OCI-LY3 (cell line): ENCODE measurements around the gene PCMTD2.

Experiments
- EZH2phosphoT487 ChIP-seq: fragments of 200-600 bp; shearing (Covaris generic); IDR thresholded peaks from 2 replicates; pipeline ENCODE4 v1.6.1; 2018; ENCODE audit warnings: antibody characterized with exemption, mixed run types, low read depth
- TF ChIP-seq, protein P1 (sequence below): fragments of 200-600, 300-600 bp; sonication (generic); IDR thresholded peaks from 2 replicates; pipeline ENCODE4 v1.5.1; 2014; ENCODE audit warnings: antibody characterized with exemption, low read length, low read depth

DNA sequence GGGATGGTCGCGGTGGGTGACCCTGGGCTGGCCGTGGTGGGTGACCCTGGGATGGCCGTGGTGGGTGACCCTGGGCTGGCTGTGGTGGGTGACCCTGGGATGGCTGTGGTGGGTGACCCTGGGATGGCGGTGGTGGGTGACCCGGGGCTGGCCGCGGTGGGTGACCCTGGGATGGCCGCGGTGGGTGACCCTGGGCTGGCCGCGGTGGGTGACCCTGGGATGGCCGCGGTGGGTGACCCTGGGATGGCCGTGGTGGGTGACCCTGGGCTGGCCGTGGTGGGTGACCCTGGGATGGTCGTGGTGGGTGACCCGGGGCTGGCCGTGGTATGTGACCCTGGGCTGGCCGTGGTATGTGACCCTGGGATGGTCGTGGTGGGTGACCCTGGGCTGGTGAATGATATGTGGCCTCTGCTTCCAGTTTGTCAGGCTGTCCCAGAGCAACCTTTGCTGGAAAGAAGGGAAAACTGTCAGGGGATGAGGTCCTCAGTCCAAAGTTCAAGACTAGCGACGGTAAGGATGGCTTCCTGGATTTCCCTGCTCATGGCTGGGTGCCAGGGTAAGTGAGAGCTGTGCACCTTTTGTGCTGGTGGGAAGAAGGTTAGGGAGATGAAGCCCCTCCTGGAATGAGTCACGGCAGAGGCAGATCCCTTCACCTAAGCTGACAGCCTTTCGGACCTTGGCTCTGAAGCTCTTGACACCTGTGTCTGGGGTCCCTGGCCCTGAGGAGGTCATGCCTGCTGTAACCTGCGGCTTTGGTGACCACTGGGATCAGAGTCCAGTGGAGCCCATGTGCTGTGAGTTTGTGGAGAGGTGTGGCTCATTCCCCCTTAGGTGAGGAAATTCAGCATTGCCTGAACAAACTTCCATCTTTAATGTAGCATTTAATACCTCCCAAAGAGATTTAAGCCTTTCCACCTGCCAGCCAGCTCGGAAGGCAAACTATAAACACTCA, 19.1 kb upstream of the PCMTD2 start:
- TF ChIP-seq, protein P1, sequence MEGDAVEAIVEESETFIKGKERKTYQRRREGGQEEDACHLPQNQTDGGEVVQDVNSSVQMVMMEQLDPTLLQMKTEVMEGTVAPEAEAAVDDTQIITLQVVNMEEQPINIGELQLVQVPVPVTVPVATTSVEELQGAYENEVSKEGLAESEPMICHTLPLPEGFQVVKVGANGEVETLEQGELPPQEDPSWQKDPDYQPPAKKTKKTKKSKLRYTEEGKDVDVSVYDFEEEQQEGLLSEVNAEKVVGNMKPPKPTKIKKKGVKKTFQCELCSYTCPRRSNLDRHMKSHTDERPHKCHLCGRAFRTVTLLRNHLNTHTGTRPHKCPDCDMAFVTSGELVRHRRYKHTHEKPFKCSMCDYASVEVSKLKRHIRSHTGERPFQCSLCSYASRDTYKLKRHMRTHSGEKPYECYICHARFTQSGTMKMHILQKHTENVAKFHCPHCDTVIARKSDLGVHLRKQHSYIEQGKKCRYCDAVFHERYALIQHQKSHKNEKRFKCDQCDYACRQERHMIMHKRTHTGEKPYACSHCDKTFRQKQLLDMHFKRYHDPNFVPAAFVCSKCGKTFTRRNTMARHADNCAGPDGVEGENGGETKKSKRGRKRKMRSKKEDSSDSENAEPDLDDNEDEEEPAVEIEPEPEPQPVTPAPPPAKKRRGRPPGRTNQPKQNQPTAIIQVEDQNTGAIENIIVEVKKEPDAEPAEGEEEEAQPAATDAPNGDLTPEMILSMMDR = no peak
- no peak for TF ChIP-seq EZH2phosphoT487
